GM10248 (cell line): Measurements from ENCODE around the gene PECR.

ENCODE experiments used
- CTCF ChIA-PET: fragments of 300-600 bp; sonication (Branson Sonifier 250); formaldehyde crosslinking; extraction: SDS; loops from one replicate; lab custom pipeline; 2021; ENCODE audit warnings: antibody characterized with exemption; lab: Yijun Ruan, JAX
- POLR2A ChIA-PET: fragments of 350-650 bp; sonication (Branson Sonifier 250); formaldehyde crosslinking; extraction: SDS; loops from one replicate; lab custom pipeline; 2020; ENCODE audit warnings: antibody characterized with exemption; lab: Yijun Ruan, JAX
- DNase-seq: peaks from one replicate; pipeline ENCODE4 v3.0.0; 2012; ENCODE audit errors: extremely low spot score
- TF ChIP-seq, protein P1 (sequence below): IDR thresholded peaks from 2 replicates; pipeline ENCODE4 v1.5.1; 2012; ENCODE audit warnings: mild to moderate bottlenecking, low read depth; ENCODE audit errors: extremely low read depth, missing control alignments, control extremely low read depth

The PECR gene

DNA sequence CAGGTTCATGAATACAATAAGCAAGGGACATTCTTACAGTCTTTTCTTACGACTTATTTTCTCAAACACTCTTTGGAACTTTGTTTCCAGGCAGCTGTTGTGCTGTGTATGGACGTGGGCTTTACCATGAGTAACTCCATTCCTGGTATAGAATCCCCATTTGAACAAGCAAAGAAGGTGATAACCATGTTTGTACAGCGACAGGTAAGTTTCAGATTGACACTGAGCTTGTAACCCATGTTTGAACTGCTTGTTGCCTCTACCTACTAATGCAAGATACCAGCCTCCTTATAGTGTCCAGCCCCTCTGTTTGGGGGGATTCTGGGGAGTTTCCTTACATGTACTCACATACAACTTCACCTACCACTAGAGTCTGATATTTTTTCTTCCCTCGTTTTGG is 31.3 kb upstream of the PECR start:
- DNase-seq = no peak
- ChIA-PET POLR2A (interaction anchor here (1.2 kb wide), 1 partner anchor 11 kb away, joined by 3 read pairs; no protein-coding TSS in a partner anchor), CTCF (interaction anchor here (0.9 to 5.4 kb wide), 14 partner anchors 9 to 302 kb away, joined by 3 to 32 read pairs (median 4); no protein-coding TSS in a partner anchor)
- TF ChIP-seq, protein P1, sequence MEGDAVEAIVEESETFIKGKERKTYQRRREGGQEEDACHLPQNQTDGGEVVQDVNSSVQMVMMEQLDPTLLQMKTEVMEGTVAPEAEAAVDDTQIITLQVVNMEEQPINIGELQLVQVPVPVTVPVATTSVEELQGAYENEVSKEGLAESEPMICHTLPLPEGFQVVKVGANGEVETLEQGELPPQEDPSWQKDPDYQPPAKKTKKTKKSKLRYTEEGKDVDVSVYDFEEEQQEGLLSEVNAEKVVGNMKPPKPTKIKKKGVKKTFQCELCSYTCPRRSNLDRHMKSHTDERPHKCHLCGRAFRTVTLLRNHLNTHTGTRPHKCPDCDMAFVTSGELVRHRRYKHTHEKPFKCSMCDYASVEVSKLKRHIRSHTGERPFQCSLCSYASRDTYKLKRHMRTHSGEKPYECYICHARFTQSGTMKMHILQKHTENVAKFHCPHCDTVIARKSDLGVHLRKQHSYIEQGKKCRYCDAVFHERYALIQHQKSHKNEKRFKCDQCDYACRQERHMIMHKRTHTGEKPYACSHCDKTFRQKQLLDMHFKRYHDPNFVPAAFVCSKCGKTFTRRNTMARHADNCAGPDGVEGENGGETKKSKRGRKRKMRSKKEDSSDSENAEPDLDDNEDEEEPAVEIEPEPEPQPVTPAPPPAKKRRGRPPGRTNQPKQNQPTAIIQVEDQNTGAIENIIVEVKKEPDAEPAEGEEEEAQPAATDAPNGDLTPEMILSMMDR = no peak

DNA sequence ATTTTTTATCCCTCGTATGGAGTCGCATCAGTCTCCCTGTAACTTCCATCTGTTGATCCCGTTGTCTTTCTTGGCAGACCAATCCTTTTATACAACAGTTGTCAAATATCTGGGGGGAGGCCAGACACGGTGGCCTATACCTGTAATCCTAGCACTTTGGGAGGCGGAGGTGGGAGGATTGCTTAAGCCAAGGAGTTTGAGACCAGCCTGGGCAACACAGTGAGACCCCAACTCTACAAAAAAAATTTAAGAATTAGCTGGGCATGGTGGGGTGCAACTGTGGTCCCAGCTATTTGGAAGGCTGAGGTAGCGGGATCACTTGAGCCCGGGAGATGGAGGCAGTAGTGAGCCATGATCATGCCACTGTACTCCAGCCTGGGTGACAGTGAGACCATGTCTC is 29.5 kb upstream of the PECR start:
- DNase-seq = no peak
- TF ChIP-seq, protein P1 = no peak
- CTCF ChIA-PET = interaction anchor here (1.0 to 5.4 kb wide), 10 partner anchors 10 to 310 kb away, joined by 3 to 32 read pairs (median 6); no protein-coding TSS in a partner anchor
- POLR2A ChIA-PET = interaction anchor here (1.0 kb wide), 1 partner anchor 26 kb away, joined by 3 read pairs; no protein-coding TSS in a partner anchor

DNA sequence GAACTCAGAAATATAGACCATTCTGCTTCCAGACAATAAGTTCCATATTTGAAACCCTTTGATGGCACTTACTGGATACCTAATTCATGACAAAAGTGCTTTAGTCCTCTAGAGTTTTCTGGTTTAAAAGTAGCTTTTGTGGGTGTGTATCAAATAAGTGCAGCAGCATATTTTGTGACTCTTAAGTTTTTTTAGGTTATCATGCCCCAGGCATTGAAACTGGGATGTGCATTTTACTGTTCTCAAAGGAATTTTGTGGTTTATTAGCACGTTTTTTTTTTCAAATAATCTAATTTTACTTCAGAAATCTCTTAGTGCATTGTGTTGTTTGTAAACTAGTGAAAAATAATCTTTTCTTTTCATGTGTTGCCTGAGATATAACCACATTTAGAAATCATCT is 29.0 kb upstream of the PECR start:
- DNase-seq = no peak
- CTCF ChIA-PET = interaction anchor here (1.0 to 5.4 kb wide), 11 partner anchors 8 to 311 kb away, joined by 3 to 32 read pairs (median 6); no protein-coding TSS in a partner anchor
- POLR2A ChIA-PET = interaction anchor here (1.0 kb wide), 1 partner anchor 27 kb away, joined by 3 read pairs; no protein-coding TSS in a partner anchor
- TF ChIP-seq, protein P1 = no peak

DNA sequence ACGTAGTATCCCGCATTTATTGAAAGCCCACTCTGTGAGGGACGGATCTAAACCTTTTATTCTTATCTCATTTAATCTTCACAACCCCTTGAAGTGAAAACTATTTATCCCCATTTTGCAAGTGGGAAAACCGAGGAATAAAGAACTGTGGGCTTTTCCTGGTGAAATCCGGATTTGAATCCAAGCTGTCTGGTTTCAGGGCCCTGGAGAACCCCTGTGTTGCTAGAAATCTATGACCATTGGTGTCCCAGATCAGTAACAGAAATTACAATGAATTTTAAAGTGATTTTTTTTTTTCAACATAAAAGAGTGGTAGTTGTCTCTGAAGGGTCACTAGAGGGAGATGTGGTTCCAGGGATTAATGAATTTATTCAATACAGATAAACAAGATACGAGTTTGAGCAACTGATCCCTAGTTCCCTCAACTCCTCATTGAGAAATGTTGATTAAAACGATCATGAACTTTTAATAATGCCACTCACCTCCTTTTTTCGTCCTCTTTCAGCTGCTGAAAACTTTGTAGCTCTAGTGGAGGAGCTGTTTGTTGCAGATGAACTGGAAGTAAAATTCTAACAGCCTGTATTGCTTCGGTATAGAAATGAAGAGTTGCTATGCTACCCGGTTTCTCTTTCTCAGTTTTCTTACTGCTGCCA is 28.5 kb upstream of the PECR start:
- ChIA-PET CTCF (interaction anchor here (1.0 to 5.4 kb wide), 13 partner anchors 9 to 311 kb away, joined by 3 to 32 read pairs (median 6); partner anchors contain the start of genes PECR and TMEM169), POLR2A (no interaction called here)
- TF ChIP-seq, protein P1 = peak; percentile 38
- DNase-seq = no peak

DNA sequence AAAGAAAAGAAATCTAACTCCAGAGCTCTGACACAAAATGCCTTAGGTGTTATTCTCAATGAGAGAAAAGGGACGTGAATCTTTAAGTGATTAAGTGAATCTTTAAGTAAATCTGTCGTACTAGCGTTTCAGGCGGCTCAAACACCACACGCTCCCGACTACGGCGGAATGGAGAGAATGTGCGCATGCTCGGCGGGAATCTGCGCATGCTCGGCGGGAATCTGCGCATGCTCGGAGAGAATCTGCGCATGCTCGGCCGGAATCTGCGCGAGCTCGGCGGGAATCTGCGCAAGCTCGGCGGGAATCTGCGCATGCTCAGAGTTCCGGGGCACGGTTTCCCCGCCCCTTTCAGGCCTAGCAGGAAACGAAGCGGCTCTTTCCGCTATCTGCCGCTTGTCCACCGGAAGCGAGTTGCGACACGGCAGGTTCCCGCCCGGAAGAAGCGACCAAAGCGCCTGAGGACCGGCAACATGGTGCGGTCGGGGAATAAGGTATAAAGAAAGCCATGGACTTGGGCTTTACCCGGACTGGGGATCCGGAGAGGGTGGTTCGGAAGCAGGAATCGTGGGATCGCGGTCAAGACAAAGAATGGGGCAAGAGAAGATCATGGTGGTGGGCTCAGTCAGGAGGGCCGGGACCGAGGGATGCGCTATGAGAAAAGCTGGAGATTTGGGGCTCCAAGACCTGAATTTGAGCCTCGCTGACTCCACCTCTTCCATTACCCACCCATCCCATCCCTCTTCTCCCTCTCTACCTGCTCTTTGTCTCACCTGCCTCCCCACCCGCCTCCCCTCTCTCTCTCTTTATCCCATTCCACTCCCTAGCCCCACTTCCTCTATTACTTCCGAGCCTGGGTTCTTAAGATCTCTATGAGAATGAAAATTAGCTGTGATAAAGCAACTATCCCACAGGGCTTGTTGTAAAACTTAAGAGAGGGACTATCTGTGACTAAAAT is 27.6 kb upstream of the PECR start, which contains the start of gene XRCC5:
Gene XRCC5 (plus strand): TSS at position 382 of the 955 bp plus-strand sequence. CDS start 89 bp downstream, at position 471.
- TF ChIP-seq, protein P1 = no peak
- CTCF ChIA-PET = interaction anchor here (1.1 to 5.4 kb wide), 13 partner anchors 8 to 312 kb away, joined by 3 to 32 read pairs (median 6); partner anchors contain the start of genes PECR and TMEM169
- peak; percentile 93 for DNase-seq
- POLR2A ChIA-PET = interaction anchor here (0.6 to 1.0 kb wide), 2 partner anchors 55 to 91 kb away, joined by 3 to 4 read pairs; no protein-coding TSS in a partner anchor
